HG03558 (cell line): ENCODE data around the gene NEB.

Source experiments
- ATAC-seq: cut with Tn5 transposase; IDR thresholded peaks from one replicate; pipeline ENCODE4 v1.9.1; 2021; ENCODE audit warnings: moderate number of reproducible peaks; ENCODE audit not compliant: unreplicated experiment; ENCODE audit errors: extremely low read depth

NEB gene

DNA sequence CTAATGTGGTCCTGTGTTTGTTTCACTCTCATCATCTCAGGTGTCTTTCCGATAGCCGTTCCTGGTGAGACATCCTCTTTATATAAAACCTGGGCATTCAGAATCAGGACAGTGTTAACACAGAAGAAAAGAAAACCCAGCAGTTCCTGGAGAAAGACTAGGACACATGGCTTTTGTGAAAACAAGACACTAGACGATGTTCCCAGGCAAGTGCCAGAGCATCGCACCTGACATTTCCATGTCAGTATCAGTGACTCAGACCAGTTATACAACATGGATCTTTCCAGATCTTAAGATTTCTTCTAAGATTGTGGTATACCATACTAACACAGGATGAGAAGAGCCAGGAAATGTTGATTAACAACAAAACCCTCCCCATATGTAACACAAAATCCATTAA is 228.1 kb downstream of the NEB start:
- no peak for ATAC-seq

DNA sequence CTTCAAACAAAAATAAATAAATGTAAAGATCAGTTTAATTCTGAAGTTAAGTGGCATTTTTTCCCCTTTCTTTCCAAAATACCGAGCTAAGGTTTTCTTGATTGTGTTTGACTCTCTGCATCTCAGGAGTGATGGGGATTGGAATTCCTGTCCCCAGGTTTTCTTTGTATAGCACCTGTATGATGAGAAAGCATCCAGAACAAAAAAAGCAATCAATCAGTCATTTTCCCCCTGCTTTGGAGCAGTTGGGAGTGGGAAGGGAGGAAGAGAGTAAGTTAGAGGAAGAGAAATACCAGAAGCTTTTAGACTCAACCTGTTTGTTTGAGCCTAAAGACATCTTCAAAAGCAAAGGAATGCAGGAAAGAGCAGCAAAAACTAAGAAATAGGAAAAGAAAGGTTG is 236.1 kb downstream of the NEB start:
- no peak for ATAC-seq

DNA sequence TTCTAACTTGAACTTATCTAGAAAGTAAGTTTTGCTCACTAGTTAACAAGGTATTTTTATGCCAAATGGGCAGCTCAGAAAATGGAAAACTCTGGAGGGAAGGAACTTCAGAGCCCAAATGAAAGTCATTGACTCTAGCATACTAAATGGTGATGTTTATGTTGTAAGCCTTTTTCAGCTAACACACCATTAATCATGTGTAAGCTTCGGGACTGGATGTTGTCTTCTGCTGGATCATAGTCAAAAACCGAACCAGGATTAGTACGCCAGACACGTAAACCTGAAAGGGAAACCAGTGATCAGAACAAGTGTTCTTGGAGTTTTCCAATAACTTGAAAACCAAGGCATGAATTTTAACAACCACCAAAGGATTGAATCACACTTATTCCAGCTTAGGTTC is 242.8 kb downstream of the NEB start:
- no peak for ATAC-seq

DNA sequence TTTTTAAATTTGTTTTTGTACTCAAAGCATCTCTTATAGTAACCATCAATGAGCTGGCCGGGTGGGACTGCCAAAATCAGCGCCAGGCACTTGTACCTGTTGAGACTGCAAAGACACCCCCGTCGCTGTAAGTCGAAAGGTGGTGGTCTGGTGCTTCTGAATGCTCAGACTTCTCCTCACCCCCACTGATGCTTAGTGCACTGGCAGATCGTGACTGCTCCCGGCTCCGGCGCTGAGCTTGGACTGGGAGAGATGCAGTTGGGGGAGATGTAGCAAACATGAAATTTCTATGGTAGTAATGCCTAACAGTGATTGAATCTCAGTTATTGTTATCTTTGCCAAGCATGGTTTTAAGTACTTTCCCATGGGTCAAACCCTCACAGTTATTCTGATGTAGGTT is 244.0 kb downstream of the NEB start:
- no peak for ATAC-seq

DNA sequence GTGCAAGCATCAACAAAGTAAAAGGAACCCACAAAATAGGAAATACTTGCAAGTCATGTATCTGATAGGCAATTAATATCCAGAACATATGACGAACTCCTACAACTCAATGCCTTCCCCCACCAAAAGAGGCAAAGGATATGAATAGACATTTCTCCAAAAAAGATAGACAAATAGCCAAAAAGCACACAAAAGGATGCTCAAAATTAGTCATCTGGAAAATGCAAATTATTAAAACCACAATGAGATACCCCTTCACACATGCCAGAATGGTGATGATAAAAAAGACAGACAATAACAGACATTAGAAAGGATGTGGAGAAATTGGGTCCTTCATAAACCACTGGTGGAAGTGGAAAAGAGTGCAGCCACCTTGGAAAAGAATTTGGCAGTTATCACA is 248.2 kb downstream of the NEB start:
- no peak for ATAC-seq

DNA sequence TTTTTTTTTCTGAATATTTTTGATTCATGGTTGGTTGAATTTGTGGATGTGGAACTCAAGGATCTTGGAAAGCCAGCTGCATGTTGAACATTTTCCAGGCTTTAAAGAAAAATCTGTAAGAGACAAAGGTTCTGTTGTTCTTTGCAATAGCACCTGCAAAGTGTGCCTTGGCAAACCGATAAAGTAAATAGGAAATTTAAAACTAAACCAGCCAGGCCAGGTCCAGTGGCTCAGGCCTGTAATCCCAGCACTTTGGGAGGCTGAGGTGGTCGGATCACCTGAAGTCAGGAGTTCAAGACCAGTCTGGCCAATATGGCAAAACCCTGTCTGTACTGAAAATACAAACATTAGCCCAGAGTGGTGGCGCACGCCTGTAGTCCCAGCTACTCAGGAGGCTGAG is 250.2 kb downstream of the NEB start:
- no peak for ATAC-seq

DNA sequence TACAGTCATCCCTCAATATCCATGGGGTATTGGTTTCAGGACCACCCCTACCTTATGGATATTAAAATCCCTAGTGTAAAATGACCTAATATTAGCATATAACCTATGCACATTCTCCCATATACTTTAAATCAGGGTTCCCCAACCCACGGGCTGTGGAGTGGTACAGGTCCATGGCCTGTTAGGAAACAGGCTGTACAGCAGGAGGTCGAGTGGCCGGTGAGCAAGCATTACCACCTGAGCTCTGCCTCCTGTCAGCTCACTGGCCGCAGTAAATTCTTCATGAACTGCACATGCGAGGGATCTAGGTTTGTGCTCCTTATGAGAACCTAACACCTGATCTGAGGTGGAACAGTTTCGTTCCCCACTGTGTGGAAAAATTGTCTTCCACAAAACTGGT is 250.7 kb downstream of the NEB start:
- no peak for ATAC-seq

DNA sequence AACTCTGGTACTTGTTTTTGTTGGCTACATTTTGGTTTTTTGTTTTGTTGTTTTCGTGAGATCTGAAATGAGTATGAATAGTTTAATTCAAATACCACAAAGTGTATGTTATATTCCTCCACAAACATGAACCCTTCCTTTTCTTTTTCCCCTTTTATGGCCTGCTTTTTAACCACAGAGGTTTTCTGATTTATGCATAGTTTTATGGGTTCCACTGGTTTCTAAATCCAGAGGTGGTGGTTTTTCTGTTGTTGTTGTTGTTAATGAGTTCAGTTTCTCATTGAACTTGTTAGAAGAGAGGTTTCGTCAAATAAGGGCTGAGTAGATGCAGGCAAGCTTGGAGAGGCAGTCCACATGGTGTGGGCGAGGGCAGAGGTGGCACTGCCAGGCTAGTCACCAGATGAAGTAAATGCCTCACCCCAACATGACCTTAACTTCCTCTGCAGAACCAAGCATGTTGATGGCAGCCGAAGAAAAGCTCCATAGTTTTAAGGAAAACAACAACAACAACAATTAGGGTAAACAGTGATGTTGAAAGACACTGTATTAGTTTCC is 252.0 kb downstream of the NEB start:
- ATAC-seq, result no peak

DNA sequence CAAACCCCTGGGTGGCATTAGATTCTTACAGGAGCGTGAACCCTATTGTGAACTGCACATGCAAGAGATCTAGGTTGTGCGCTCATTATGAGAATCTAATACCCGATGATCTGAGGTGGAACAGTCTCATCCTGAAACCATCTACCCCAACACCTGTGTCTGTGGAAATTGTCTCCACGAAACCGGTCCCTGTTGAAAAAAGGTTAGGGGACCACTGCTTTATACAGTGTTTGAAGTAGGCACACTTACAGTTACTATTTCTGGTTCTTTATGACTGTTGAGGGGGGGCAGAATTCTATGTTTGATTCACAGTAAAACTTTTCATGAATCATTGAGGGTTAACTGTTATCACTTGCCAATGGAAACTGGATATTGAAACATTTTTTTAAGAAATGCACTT is 252.5 kb downstream of the NEB start:
- ATAC-seq, result no peak

DNA sequence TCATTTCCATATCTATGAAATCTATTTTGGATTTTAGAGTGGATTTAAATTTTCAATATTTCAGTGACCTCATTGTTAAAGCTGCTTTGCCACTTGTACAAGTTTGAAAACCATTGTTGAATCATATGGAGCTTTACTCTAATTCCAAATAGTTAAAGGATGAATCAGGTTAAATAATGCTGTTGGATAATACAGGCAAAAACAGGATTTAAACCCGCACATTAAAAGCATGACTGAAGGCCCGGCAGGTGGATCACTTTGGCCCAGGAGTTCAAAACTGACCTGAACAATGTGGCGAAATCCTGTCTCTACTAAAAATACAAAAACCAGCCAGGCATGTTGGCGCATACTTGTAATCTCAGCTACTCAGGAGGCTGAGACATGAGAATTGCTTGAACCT is 256.3 kb downstream of the NEB start:
- no peak for ATAC-seq

DNA sequence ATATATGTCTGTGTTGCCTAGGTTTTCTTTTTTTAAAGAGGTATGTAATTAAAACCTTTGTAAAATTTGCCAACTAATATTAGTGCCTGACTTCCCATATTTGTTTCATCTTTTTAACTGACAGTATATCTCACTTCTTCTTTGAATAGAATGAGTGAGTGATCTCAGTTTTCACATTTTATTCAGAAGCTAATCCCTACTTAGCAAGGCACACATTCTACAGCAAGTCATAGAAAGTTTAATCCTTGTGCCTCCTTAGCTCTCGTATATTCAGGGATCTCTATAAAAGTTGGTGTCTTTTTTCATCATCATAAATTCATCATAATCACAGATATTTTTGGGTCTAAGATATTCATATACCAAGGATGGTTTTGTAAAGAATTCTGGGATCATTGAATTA is 258.0 kb downstream of the NEB start:
- no peak for ATAC-seq

DNA sequence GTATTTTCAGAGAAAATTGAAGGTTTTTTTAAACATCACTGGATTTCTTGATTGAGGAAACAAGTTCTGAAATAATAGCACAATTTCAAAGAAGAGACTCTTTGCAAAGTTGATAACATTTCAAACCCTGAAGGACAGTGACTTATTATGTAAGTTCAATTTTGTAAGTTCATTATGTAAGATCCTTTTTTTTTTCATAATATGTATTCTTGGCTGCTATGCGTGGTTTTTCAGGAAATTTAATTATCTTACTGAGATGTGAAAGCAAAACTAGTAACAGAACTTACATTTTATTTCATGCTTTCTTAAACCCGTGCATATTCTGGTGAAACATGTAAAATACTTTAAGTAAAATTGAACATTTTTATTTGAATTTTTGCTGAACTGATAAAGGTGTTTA is 259.2 kb downstream of the NEB start:
- no peak for ATAC-seq

DNA sequence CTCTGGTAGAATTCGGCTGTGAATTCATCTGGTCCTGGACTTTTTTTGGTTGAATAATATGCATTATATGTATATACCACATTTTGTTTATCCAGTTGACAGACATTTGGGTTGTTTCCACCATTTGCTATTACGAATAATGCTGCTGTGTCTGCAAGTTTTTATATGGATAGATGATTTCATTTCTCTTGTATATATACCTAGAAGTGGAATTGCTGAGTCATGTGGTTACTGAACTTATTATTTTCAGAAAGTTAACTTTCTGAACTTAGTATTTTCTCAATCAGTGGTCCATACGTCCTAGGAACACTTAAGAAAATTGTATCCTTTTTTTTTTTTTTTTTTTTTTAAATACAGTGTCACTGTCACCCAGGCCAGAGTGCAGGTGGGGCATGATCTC is 261.3 kb downstream of the NEB start:
- no peak for ATAC-seq

DNA sequence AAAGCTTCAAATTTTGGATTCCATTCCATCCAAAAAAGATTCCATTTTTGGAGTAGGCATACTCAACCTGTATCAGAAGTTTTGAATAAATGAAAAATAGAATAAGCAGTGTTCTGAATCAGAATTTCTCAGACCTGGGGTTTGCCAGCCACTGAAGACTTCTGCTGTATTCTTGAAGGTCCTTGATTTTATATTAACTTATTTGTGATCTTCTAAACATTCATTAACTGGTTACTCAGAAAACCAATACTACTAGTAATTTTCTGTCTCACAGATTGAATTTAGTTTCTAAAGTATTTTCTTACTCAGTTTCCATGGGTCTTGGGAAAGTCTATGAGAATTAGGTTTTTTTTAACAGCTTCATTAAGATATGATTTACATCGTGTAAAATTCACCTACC is 263.7 kb downstream of the NEB start:
- ATAC-seq, result no peak

DNA sequence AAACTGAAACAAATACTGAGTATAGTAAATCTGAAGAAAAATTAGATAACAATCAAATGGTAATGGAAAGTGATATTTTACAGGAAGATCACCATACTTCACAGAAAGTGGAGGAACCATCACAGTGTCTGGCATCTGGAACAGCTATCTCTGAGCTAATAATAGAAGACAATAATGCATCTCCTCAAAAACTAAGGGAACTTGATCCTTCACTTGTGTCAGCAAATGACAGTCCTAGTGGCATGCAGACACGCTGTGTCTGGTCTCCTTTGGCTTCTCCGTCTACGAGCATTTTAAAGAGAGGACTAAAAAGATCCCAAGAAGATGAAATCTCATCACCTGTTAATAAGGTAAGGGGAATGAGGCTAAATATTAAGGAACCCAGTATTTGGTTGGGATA is 268.5 kb downstream of the NEB start:
- ATAC-seq, result no peak

DNA sequence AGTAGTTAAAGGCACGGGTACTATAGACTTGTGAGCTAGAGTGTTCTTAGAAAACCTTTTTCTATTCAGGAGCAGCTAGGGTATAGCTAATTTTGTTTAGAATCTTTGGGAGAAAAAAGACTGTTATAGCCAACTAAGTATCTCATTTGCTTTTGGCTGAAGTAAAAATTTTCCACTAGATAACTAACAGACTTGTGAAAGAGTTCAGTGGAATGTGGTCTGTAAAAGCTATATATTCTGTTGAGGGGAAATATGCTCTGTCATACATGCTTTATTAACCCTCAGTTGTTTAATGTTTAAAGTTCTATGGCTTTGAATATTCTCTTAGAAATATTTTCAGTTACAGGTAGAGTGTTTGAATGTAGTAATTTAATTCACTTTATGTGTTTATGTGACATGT is 274.9 kb downstream of the NEB start:
- no peak for ATAC-seq

DNA sequence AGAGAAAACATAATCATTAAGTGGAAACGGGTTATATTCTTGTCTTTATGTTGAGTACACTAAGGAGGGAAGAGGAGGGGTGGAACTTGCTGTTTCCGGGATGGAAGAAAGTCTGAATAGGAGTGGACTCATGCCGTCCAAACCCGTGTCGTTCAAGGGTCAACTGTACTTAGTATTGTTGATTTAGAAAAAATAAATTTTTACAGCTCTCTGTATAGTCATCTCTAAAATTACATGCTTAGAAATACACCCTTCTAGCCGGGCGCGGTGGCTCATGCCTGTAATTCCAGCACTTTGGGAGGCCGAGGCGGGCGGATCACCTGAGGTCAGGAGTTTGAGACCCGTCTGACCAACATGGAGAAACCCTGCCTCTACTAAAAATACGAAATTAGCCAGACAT is 295.1 kb downstream of the NEB start:
- no peak for ATAC-seq

DNA sequence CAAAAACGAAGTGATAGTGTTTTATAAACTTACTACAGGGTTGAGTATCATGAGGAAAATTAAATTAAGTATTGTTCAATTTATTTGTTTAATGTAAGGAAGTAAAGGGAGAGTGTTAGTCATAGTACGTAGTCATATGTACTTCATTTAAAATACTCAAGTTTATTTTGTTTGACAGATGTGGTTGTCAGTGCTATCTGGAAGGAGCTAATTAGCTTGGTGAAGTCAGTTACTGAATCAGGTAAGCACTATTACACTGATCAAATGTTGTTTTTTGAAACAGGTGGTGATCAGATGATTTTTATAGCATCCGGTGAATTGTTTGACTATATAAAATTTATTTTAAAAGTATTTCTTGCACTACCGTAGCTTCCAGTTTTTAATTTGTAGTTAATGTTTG is 295.8 kb downstream of the NEB start:
- no peak for ATAC-seq

DNA sequence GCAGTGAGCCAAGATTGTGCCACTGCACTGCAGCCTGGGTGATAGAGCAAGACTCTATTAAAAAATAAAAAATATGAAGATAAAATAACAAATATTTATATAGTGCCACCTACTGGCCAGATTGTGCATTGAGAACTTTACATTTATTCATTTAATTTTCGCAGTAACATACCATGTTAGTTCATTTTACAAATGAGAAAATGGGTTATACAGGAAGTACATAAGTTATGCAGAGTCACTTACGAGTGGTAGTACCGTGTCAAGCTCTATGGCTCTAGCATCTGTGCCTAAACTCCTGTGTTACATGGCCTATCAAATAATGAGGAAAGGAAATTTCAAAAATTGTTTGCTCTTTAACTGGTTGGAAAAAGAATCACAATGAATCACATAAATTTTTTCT is 296.6 kb downstream of the NEB start:
- ATAC-seq, result no peak
